ENCODE results near the gene ACTN4.

ACTN4 gene

GRCh38 chr19:38695832-38696728 is 48.6 kb downstream of the ACTN4 start:
- DNase-seq, result no peak

- DNase-seq, result no peak
These were observed 49.2 kb downstream of the ACTN4 start for GRCh38 chr19:38696729-38697055.

- DNase-seq, result no peak
These were observed 49.7 kb downstream of the ACTN4 start for GRCh38 chr19:38697197-38697596.

GRCh38 chr19:38697641-38698071 is 50.2 kb downstream of the ACTN4 start:
- DNase-seq, result no peak

GRCh38 chr19:38698225-38699026 is 51.0 kb downstream of the ACTN4 start:
- DNase-seq, result no peak

- no peak for DNase-seq
These were observed 51.5 kb downstream of the ACTN4 start for GRCh38 chr19:38699027-38699346.

- no peak for DNase-seq
These were observed 52.3 kb downstream of the ACTN4 start for GRCh38 chr19:38699647-38700349.

GRCh38 chr19:38700350-38700901 is 53.0 kb downstream of the ACTN4 start:
- DNase-seq, result no peak

- no peak for DNase-seq
These were observed 53.5 kb downstream of the ACTN4 start for GRCh38 chr19:38700902-38701454.

GRCh38 chr19:38701455-38702063 is 54.1 kb downstream of the ACTN4 start:
- no peak for DNase-seq

- no peak for DNase-seq
These were observed 54.8 kb downstream of the ACTN4 start for GRCh38 chr19:38702278-38702677.

- DNase-seq, result no peak
These were observed 56.1 kb downstream of the ACTN4 start for GRCh38 chr19:38703509-38703908.

GRCh38 chr19:38704488-38705026 is 57.1 kb downstream of the ACTN4 start:
- DNase-seq, result no peak

- DNase-seq, result no peak
These were observed 58.0 kb downstream of the ACTN4 start for GRCh38 chr19:38705197-38706019.

GRCh38 chr19:38706792-38707511 is 59.5 kb downstream of the ACTN4 start:
- no peak for DNase-seq

- DNase-seq, result no peak
These were observed 60.2 kb downstream of the ACTN4 start for GRCh38 chr19:38707512-38708114.

GRCh38 chr19:38708413-38709024 is 61.1 kb downstream of the ACTN4 start:
- DNase-seq, result no peak

GRCh38 chr19:38709119-38709518 is 61.7 kb downstream of the ACTN4 start:
- no peak for DNase-seq

GRCh38 chr19:38709671-38710415 is 62.4 kb downstream of the ACTN4 start:
- DNase-seq, result no peak
